Mucosa of rectum (tissue), 2 donors: ENCODE measurements around the gene ZYX.
A peak's percentile ranks its signal among the peaks of the same experiment; 100 is the strongest.
"Not testable (repeated sequence)": the region's sequence is repeated elsewhere in the genome, so short reads cannot be mapped to it uniquely, and the experiment has no call there.

Experiments
- H3K27ac ChIP-seq, 2 donors: one replicate each; pipeline ENCODE4 v1.7.0; 2013; ENCODE audit warnings: inconsistent platforms in 2 of 2, low read depth in 2 of 2, low read length in 2 of 2
- H3K27me3 ChIP-seq, 2 donors: one replicate each; pipeline ENCODE4 v1.7.0; 2013; ENCODE audit warnings: low read length in 2 of 2; ENCODE audit not compliant: control insufficient read depth in 2 of 2, insufficient read depth in 2 of 2
- H3K36me3 ChIP-seq, 2 donors: one replicate each; pipeline ENCODE4 v1.7.0; 2013; ENCODE audit warnings: low read length in 2 of 2; ENCODE audit not compliant: control insufficient read depth in 2 of 2, insufficient read depth in 2 of 2
- H3K4me1 ChIP-seq, 2 donors: one replicate each; pipeline ENCODE4 v1.7.0; 2013; ENCODE audit warnings: low read length in 2 of 2, mild to moderate bottlenecking in 1 of 2; ENCODE audit not compliant: control insufficient read depth in 2 of 2, insufficient read depth in 2 of 2
- H3K4me3 ChIP-seq, 2 donors: one replicate each; pipeline ENCODE4 v1.7.0; 2013; ENCODE audit warnings: low read length in 2 of 2
- H3K9ac ChIP-seq, 2 donors: one replicate each; pipeline ENCODE4 v1.7.0; 2013; ENCODE audit warnings: low read length in 2 of 2, low read depth in 1 of 2, mild to moderate bottlenecking in 1 of 2
- H3K9me3 ChIP-seq, 2 donors: one replicate each; pipeline ENCODE4 v1.7.0; 2013; ENCODE audit warnings: low read length in 2 of 2; ENCODE audit not compliant: control insufficient read depth in 2 of 2
- donor health status: healthy.
- donor health status: Normal muscosa, but diverticular disease.

The ZYX gene

GRCh38 chr7:143408252-143408685 lies 27.1 kb downstream of the ZYX start:
- peak overlapping the region; percentile 71 to 76 for H3K4me3 ChIP-seq

GRCh38 chr7:143408686-143409561 lies 27.8 kb downstream of the ZYX start, which contains the start of gene EPHA1:
Gene EPHA1, minus strand, starts transcription at chr7:143408856. Its CDS starts 51 bp downstream, at chr7:143408805.
- peak within 1 kb of the TSS; percentile 60 to 61 for H3K27ac ChIP-seq
- peak within 1 kb of the TSS; percentile 71 to 76 for H3K4me3 ChIP-seq
- H3K4me1 ChIP-seq, result peaks cover 10 to 18% of the 10 kb centered on the region in 2 donors
- no peaks in the 10 kb centered on the region for H3K9me3 ChIP-seq
- H3K9ac ChIP-seq, result peak within 1 kb of the TSS; percentile 61 to 74
- no peaks in the 10 kb centered on the region for H3K36me3 ChIP-seq
- H3K27me3 ChIP-seq, result no peaks in the 10 kb centered on the region

More at GRCh38 chr7:143408252-143408685, 27.1 kb downstream of the ZYX start:
- H3K36me3 ChIP-seq, result no peaks in the 10 kb centered on the region
- peak overlapping the region; percentile 61 to 74 for H3K9ac ChIP-seq
- no peaks in the 10 kb centered on the region for H3K9me3 ChIP-seq
- H3K27ac ChIP-seq, result peak overlapping the region in 1 of 2 donors; percentile 6
- H3K4me1 ChIP-seq, result peaks cover 10 to 18% of the 10 kb centered on the region in 2 donors
- no peaks in the 10 kb centered on the region for H3K27me3 ChIP-seq

GRCh38 chr7:143410521-143411004 lies 29.4 kb downstream of the ZYX start:
- Histone ChIP-seq H3K36me3 (no peaks in the 10 kb centered on the region), H3K9me3 (no peaks in the 10 kb centered on the region), H3K9ac (no peak overlapping the region), H3K4me3 (no peak overlapping the region), H3K4me1 (peaks cover 12 to 18% of the 10 kb centered on the region in 2 donors), H3K27ac (no peak overlapping the region), H3K27me3 (no peaks in the 10 kb centered on the region)

- Histone ChIP-seq H3K4me3 (no peak overlapping the region), H3K36me3 (no peaks in the 10 kb centered on the region), H3K9ac (no peak overlapping the region), H3K4me1 (peaks cover 12 to 18% of the 10 kb centered on the region in 2 donors), H3K27ac (no peak overlapping the region), H3K9me3 (no peaks in the 10 kb centered on the region), H3K27me3 (no peaks in the 10 kb centered on the region)
Measured at GRCh38 chr7:143411976-143412708, 31.0 kb downstream of the ZYX start.

GRCh38 chr7:143413123-143413522 lies 32.0 kb downstream of the ZYX start:
- H3K9ac ChIP-seq, result no peak overlapping the region
- no peaks in the 10 kb centered on the region for H3K9me3 ChIP-seq
- H3K27ac ChIP-seq, result no peak overlapping the region

GRCh38 chr7:143415209-143415608 lies 34.1 kb downstream of the ZYX start:
- not testable (repeated sequence) for H3K27ac ChIP-seq, H3K9me3 ChIP-seq, H3K36me3 ChIP-seq, H3K27me3 ChIP-seq, H3K4me3 ChIP-seq, H3K9ac ChIP-seq, H3K4me1 ChIP-seq

More at GRCh38 chr7:143413123-143413522, 32.0 kb downstream of the ZYX start:
- Histone ChIP-seq H3K4me1 (peaks cover 9% of the 10 kb centered on the region in 2 donors), H3K27me3 (no peaks in the 10 kb centered on the region), H3K36me3 (no peaks in the 10 kb centered on the region), H3K4me3 (no peak overlapping the region)

- H3K9me3 ChIP-seq, result no peaks in the 10 kb centered on the region
- no peak overlapping the region for H3K9ac ChIP-seq
- H3K27me3 ChIP-seq, result no peaks in the 10 kb centered on the region
- no peaks in the 10 kb centered on the region for H3K36me3 ChIP-seq
- no peak overlapping the region for H3K27ac ChIP-seq
- no peak overlapping the region for H3K4me3 ChIP-seq
- H3K4me1 ChIP-seq, result peaks cover 0 to 2% of the 10 kb centered on the region in 2 donors
Measured at GRCh38 chr7:143415742-143416397, 34.7 kb downstream of the ZYX start.

- no peak overlapping the region for H3K9ac ChIP-seq
- peaks cover 0 to 2% of the 10 kb centered on the region in 2 donors for H3K4me1 ChIP-seq
- no peak overlapping the region for H3K4me3 ChIP-seq
- no peaks in the 10 kb centered on the region for H3K36me3 ChIP-seq
- H3K27ac ChIP-seq, result no peak overlapping the region
- H3K27me3 ChIP-seq, result no peaks in the 10 kb centered on the region
- H3K9me3 ChIP-seq, result no peaks in the 10 kb centered on the region
Measured at GRCh38 chr7:143416565-143417149, 35.5 kb downstream of the ZYX start.

- no peaks in the 10 kb centered on the region for H3K36me3 ChIP-seq
- peaks cover 0 to 2% of the 10 kb centered on the region in 2 donors for H3K4me1 ChIP-seq
- no peak overlapping the region for H3K4me3 ChIP-seq
- no peaks in the 10 kb centered on the region for H3K9me3 ChIP-seq
- no peak overlapping the region for H3K9ac ChIP-seq
- H3K27ac ChIP-seq, result no peak overlapping the region
- H3K27me3 ChIP-seq, result no peaks in the 10 kb centered on the region
Measured at GRCh38 chr7:143417734-143418383, 36.7 kb downstream of the ZYX start.
